ENCODE data around the gene CDH12.
"Not testable (repeated sequence)": the region's sequence is repeated elsewhere in the genome, so short reads cannot be mapped to it uniquely, and the experiment has no call there.

The CDH12 gene

DNA sequence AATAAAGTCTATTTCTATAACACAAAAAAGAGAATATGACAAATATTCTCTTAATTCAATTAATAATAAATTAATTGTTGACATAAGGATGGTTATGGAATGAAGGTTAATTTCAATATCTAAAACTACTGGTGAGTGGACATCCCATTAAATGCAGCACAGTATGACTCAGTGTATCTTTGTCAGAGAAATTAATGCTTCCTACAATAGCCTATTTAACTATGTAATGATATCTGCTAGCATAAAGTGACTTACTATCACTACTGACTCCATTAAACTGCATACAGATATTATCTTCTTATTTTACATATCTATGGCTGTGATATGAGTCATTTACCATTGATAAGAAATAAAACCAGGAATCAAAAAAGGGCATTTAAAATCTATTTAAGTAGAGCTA is 298.7 kb downstream of the CDH12 start:
- no peak for DNase-seq

- DNase-seq = no peak
Observed at GRCh38 chr5:22549876-22550671, 303.1 kb downstream of the CDH12 start.

GRCh38 chr5:22542340-22542739 is 310.8 kb downstream of the CDH12 start:
- no peak for DNase-seq

- peak; percentile 93 for DNase-seq
Observed at GRCh38 chr5:22541037-22541436, 312.1 kb downstream of the CDH12 start.

DNA sequence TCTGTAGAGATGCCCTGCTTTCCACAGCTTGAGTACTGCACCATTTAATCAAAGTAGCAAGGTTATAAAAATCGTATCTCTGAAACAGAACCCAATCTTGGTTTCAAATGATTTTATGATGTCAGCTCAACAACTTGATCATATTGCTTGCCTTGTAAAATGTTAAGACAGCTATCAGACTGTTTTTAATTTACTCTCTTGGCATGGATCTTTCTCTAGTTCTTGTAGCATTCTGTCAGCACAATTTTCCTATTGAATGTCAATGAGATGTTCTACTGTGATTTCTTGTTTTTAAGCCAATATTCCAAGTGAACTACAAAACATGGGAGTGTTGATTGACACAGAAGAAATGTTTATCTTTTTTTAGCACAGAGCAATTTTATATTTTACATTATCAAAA is 313.4 kb downstream of the CDH12 start:
- no peak for DNase-seq

DNA sequence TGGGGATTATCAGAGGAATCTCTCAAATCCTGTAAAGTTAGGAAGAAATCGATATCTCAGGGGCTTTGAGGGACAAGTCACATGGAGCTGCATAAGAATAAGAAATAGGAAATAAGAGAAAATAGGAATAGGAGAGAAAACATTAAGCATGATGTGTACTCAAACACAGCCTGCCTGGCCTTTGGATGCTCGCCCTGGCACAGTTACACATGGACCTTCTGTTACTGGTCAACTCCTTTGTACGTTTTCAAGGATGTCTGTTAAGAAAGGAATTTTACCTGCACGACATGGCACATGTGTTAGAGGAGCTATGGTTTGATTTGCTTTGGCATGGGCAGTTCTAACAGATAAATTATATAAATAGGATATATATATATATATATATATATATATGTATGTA is 321.2 kb downstream of the CDH12 start:
- DNase-seq = no peak

- DNase-seq = no peak
Observed at GRCh38 chr5:22521521-22521920, 331.6 kb downstream of the CDH12 start.

- not testable (repeated sequence) for DNase-seq
Observed at GRCh38 chr5:22516497-22516896, 336.6 kb downstream of the CDH12 start.

DNA sequence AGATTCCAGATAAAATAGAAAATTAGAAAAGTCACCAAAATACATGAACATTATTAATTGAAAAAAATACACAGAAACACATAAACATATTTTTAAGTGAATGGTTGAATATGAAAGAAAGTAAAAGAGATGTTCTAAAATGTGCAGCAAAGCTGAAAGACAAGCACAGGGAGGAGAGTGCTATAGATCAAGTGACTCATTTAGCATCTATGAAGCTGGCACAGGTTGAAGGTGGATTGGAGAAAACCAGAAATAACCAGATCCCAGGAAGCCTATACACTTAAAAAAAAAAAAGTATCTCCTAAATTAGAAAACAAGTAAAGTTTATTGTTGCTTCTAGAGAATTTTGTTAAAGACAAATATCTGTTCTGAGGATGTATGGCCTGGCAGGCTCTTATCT is 338.9 kb downstream of the CDH12 start:
- peak; percentile 34 for DNase-seq

DNA sequence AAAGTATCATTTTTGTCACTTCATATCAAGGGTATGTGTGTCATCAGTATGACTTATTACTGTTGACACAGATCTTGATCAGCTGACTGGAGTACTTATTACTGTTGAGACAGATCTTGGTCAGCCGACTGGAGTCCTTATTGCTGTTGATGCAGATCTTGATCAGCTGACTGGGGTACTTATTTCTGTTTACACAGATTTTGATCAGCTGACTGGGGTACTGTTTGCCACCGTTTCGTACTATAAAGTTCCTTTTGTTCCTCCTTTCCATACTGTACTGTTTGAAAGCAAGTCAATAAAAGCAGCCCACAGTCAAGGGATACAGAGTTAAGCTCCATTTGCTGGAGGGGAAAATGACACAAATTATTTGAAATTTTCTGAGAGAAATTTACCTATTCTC is 347.3 kb downstream of the CDH12 start:
- DNase-seq = peak; percentile 54

- DNase-seq = no peak
Observed at GRCh38 chr5:22504411-22504810, 348.7 kb downstream of the CDH12 start.

- no peak for DNase-seq
Observed at GRCh38 chr5:22500556-22500955, 352.6 kb downstream of the CDH12 start.

DNA sequence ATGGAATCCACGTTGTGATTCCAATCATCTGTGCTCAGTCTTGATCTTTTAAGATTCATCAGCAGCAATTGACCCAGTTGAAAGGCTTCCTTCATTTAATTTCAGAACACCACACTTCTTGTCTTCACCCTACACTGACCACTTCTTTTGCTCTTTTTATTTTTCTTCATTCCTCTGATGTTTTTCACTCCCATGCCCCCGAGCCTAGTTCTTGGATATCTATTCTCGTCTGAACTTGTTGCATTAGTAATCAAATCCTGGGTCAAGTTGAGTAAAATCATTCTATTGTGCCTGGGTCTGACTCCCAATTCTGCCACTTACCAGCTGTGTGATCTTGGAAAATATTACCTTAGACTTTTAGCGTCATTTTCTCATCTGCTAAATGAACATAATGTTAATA is 356.5 kb downstream of the CDH12 start:
- DNase-seq = no peak

- no peak for DNase-seq
Observed at GRCh38 chr5:22495016-22495720, 358.0 kb downstream of the CDH12 start.

GRCh38 chr5:22488427-22488826 is 364.7 kb downstream of the CDH12 start:
- DNase-seq = no peak

DNA sequence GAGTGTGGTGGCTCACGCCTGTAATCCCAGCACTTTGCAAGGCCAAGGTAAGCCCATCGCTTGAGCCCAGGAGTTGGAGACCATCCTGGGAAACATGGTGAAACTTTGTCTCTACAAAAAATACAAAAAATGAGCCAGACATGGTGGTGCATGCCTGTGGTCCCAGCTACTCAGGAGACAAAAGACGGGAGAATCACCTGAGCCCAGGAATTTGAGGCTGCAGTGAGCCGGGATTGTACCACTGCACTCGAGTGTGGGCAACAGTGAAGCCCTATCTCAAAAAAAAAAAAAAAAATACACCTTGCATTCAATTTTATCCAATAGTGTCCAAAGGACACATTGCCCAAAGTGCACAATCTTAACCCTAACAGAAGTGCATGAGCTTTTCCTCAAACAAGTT is 372.8 kb downstream of the CDH12 start:
- DNase-seq = no peak

DNA sequence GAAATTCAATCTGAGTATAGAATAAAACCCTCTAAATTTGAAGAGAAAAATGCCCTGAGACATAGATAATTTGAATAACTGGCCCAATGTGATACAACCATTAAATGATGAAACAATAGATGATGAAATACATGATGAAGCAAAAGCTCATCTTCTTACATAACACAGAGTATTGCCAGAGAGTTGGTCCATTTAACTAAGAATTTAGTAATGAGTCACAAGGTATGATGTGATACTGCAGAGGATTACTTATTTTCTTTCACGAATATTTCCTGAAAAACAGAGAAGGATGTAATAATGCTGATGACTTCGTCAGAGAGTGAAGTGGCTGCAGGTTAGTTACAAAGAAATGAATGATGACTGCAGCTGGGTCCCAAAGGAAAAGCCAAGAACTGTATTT is 379.3 kb downstream of the CDH12 start:
- no peak for DNase-seq

- peak; percentile 78 for DNase-seq
Observed at GRCh38 chr5:22471154-22471553, 382.0 kb downstream of the CDH12 start.

GRCh38 chr5:22470408-22470807 is 382.7 kb downstream of the CDH12 start:
- DNase-seq = peak; percentile 8

DNA sequence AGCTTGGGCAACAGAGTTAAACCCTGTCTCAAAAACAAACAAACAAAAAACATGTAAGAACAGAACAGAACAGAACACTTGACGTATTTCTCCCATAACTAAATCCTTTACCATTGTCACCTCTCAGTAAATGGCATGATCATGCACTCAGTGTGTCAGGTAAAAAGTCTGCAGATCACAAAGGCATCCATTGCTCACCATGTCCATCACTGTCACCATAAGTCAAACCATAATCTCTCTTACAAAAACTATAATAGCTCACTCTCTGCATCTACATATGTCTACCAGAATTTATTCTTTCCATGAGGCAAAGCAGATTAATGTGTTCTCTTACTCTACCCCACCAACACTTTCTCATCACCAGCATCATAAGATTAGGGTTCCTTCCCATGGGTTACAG is 387.5 kb downstream of the CDH12 start:
- DNase-seq = no peak

GRCh38 chr5:22465177-22465576 is 388.0 kb downstream of the CDH12 start:
- no peak for DNase-seq

DNA sequence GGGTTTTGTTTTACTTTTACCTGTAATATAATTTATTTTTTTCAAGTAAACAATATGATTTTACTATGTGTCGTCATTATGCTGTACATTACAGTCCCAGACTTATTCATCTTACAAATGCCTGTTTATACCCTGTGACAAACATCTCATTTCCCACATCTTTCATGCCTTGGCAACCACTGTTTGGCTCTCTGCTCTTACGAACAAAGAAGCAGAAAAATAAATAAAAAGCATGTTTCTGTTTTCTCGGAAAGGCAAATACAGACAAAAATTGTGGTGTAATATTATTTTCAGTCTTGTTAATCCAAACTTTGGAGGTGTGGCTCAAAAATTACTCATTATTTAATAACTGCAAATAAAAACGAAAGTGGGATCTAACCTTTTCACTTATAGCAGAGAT is 393.0 kb downstream of the CDH12 start:
- peak; percentile 2 for DNase-seq

- DNase-seq = no peak
Observed at GRCh38 chr5:22432905-22433304, 420.2 kb downstream of the CDH12 start.

GRCh38 chr5:22431840-22432239 is 421.3 kb downstream of the CDH12 start:
- no peak for DNase-seq

DNA sequence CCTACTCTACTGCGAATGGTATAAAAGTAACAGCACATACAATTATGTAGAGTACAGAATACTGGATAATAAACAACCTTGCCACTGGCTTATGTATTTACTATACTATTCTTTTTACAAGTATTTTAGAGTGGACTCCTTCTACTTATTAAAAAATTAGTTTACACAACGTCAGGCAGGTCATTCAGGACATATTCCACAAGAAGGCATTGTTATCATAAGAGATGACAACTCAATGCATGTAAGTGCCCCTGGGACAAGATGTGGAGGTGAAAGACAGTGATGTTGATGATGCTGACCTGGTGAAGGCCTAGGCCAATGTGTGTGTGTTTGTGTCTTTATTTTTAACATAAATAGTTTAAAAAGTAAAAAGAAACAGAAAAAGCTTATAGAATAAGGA is 421.7 kb downstream of the CDH12 start:
- DNase-seq = peak; percentile 57

Measured in DMS53 (cell line).